Testis (tissue), 2 donors: ENCODE measurements around the gene PTGDS.
A peak's percentile ranks its signal among the peaks of the same experiment; 100 is the strongest.

Experiments used
- CTCF ChIP-seq, 3 experiments: fragments of 450-650 bp in 2 of 3; fragments of 200-600 bp in 1 of 3; sonication (generic) in 1 of 3; IDR thresholded peaks; one replicate each; pipeline ENCODE4 v1.5.1; 2016 to 2019; ENCODE audit warnings: antibody characterized with exemption in 3 of 3, mild to moderate bottlenecking in 2 of 3, moderate library complexity in 1 of 3
- POLR2A ChIP-seq: fragments of 450-650 bp; IDR thresholded peaks from one replicate; pipeline ENCODE4 v1.6.1; 2017; ENCODE audit warnings: antibody characterized with exemption, mild to moderate bottlenecking, moderate library complexity

- peak; percentile 100 for TF ChIP-seq CTCF (IDR thresholded peaks at IDR 0.05)
- no peak for TF ChIP-seq POLR2A
Observed at GRCh38 chr9:136944519-136945332, 32.6 kb upstream of the PTGDS start, which contains the start of the genes C8G and FBXW5.
